ENCODE measurements around the gene SRRM4. TPM values are rescaled to one million over a fixed set of nuclear protein-coding genes. Genes with fewer than 3 reads are reported as not detected.

The SRRM4 gene
- total RNA-seq, 2 experiments from 2014 or later = not detected

- H3K4me3 ChIP-seq (ENCODE audit: low read length) = no peak overlapping the region
- ChIA-PET POLR2A (no interaction called here), CTCF (no interaction called here)
- Mint-ChIP-seq H3K9me3 (no peaks in the 10 kb centered on the region), H3K4me3 (no peak overlapping the region), H3K36me3 (ENCODE audit: low read depth) (no peaks in the 10 kb centered on the region), H3K4me1 (ENCODE audit: low read depth) (no peaks in the 10 kb centered on the region), H3K27me3 (peaks cover 21% of the 10 kb centered on the region), H3K27ac (no peak overlapping the region)
- peaks cover 8 to 16% of the 10 kb centered on the region in 2 experiments for H3K27me3 ChIP-seq (ENCODE audit: control insufficient read depth in 1 of 2, insufficient read depth in 2 of 2, low read length in 2 of 2)
- peaks cover 0 to 12% of the 10 kb centered on the region in 2 experiments for H3K9me3 ChIP-seq (ENCODE audit: control insufficient read depth in 1 of 2, insufficient read depth in 1 of 2, low read length in 2 of 2)
- DNase-seq (no peak), ATAC-seq (ENCODE audit: poor library complexity) (no peak)
- no peaks in the 10 kb centered on the region for H3K36me3 ChIP-seq (ENCODE audit: insufficient read depth, low read length)
- TF ChIP-seq CTCF (IDR thresholded peaks at IDR 0.05) = no peak
- intact Hi-C loops (cut with DNase I, micrococcal nuclease) = no loop called here
- no peak overlapping the region for H3K27ac ChIP-seq (ENCODE audit: low read depth in 1 of 2, low read length in 2 of 2)
- no peaks in the 10 kb centered on the region for H3K4me1 ChIP-seq (ENCODE audit: insufficient read depth, low read length)
These were observed 200.6 kb downstream of the SRRM4 start for GRCh38 chr12:119181944-119182343.

- DNase-seq = no peak
- H3K9me3 ChIP-seq (ENCODE audit: control insufficient read depth in 1 of 2, insufficient read depth in 1 of 2, low read length in 2 of 2) = peaks cover 0 to 14% of the 10 kb centered on the region in 2 experiments
- CTCF ChIA-PET = no interaction called here
- no peaks in the 10 kb centered on the region for H3K4me1 Mint-ChIP-seq (ENCODE audit: low read depth)
- intact Hi-C loops (cut with DNase I, micrococcal nuclease) = no loop called here
- no peak overlapping the region for H3K27ac Mint-ChIP-seq
- ATAC-seq (ENCODE audit: poor library complexity) = no peak
- no peak for TF ChIP-seq CTCF (IDR thresholded peaks at IDR 0.05)
- no peaks in the 10 kb centered on the region for H3K36me3 ChIP-seq (ENCODE audit: insufficient read depth, low read length)
- no peaks in the 10 kb centered on the region for H3K9me3 Mint-ChIP-seq
- H3K27ac ChIP-seq (ENCODE audit: low read depth in 1 of 2, low read length in 2 of 2) = no peak overlapping the region
- no peaks in the 10 kb centered on the region for H3K4me1 ChIP-seq (ENCODE audit: insufficient read depth, low read length)
- H3K27me3 Mint-ChIP-seq = peaks cover 14% of the 10 kb centered on the region
- no peak overlapping the region for H3K4me3 ChIP-seq (ENCODE audit: low read length)
- H3K36me3 Mint-ChIP-seq (ENCODE audit: low read depth) = no peaks in the 10 kb centered on the region
- POLR2A ChIA-PET = no interaction called here
- no peak overlapping the region for H3K4me3 Mint-ChIP-seq
- peaks cover 7 to 16% of the 10 kb centered on the region in 2 experiments for H3K27me3 ChIP-seq (ENCODE audit: control insufficient read depth in 1 of 2, insufficient read depth in 2 of 2, low read length in 2 of 2)
These were observed 201.6 kb downstream of the SRRM4 start for GRCh38 chr12:119182701-119183493.

- POLR2A ChIA-PET = no interaction called here
- peaks cover 0 to 8% of the 10 kb centered on the region in 2 experiments for H3K9me3 ChIP-seq (ENCODE audit: control insufficient read depth in 1 of 2, insufficient read depth in 1 of 2, low read length in 2 of 2)
- ATAC-seq (ENCODE audit: poor library complexity) = no peak
These were observed 202.8 kb downstream of the SRRM4 start for GRCh38 chr12:119183942-119184695.

More at GRCh38 chr12:119183942-119184695, 202.8 kb downstream of the SRRM4 start:
- no peaks in the 10 kb centered on the region for H3K36me3 Mint-ChIP-seq (ENCODE audit: low read depth)
- no peak overlapping the region for H3K27ac Mint-ChIP-seq
- H3K4me3 ChIP-seq (ENCODE audit: low read length) = no peak overlapping the region
- no peak for DNase-seq
- H3K4me1 ChIP-seq (ENCODE audit: insufficient read depth, low read length) = no peaks in the 10 kb centered on the region
- intact Hi-C loops (cut with DNase I, micrococcal nuclease) = no loop called here
- CTCF ChIA-PET = no interaction called here
- H3K4me3 Mint-ChIP-seq = no peak overlapping the region
- no peak for TF ChIP-seq CTCF (IDR thresholded peaks at IDR 0.05)
- H3K27me3 ChIP-seq (ENCODE audit: control insufficient read depth in 1 of 2, insufficient read depth in 2 of 2, low read length in 2 of 2) = peaks cover 1 to 7% of the 10 kb centered on the region in 2 experiments
- H3K9me3 Mint-ChIP-seq = no peaks in the 10 kb centered on the region
- H3K4me1 Mint-ChIP-seq (ENCODE audit: low read depth) = no peaks in the 10 kb centered on the region
- H3K36me3 ChIP-seq (ENCODE audit: insufficient read depth, low read length) = no peaks in the 10 kb centered on the region
- peaks cover 10% of the 10 kb centered on the region for H3K27me3 Mint-ChIP-seq
- no peak overlapping the region for H3K27ac ChIP-seq (ENCODE audit: low read depth in 1 of 2, low read length in 2 of 2)

Measured in CD4-positive, alpha-beta T cell (primary cell).